SU-DHL-6 (cell line): ENCODE results near the gene NME4.

Experiments
- CTCF ChIP-seq: fragments of 200-600 bp; sonication (generic); IDR thresholded peaks from one replicate; pipeline ENCODE4 v1.5.1; 2017; ENCODE audit warnings: antibody characterized with exemption, mild to moderate bottlenecking, low read length, moderate library complexity; ENCODE audit not compliant: insufficient read depth, poor library complexity, severe bottlenecking
- EZH2phosphoT487 ChIP-seq: fragments of 200-600 bp; sonication (generic), shearing (Covaris generic); conservative IDR thresholded peaks from 2 replicates; pipeline ENCODE4 v1.6.1; 2018; ENCODE audit warnings: mild to moderate bottlenecking, antibody characterized with exemption, low read length, moderate library complexity, mixed read lengths

- no peak for TF ChIP-seq EZH2phosphoT487
- no peak for TF ChIP-seq CTCF
Measured at GRCh38 chr16:397736-398332, 835 bp downstream of the NME4 start.
